Nephron progenitor cell (in vitro differentiated cells): Measurements from ENCODE around the gene TLCD3B.

ENCODE experiments used
- DNase-seq: peaks from one replicate; pipeline ENCODE4 v3.0.0; 2021
- H3K27ac Mint-ChIP-seq: 2 replicates; pipeline ENCODE4 v1.8.0; 2021; ENCODE audit warnings: mild to moderate bottlenecking, moderate library complexity, mixed read lengths
- H3K27me3 Mint-ChIP-seq: 2 replicates; pipeline ENCODE4 v1.8.0; 2021; ENCODE audit warnings: mild to moderate bottlenecking, low read depth, mixed read lengths; ENCODE audit not compliant: poor library complexity
- H3K36me3 Mint-ChIP-seq: 2 replicates; pipeline ENCODE4 v1.8.0; 2021; ENCODE audit warnings: low read depth, mixed read lengths
- H3K4me1 Mint-ChIP-seq: 2 replicates; pipeline ENCODE4 v1.8.0; 2021; ENCODE audit warnings: mixed read lengths
- H3K4me3 Mint-ChIP-seq: 2 replicates; pipeline ENCODE4 v1.8.0; 2021; ENCODE audit warnings: mild to moderate bottlenecking, moderate library complexity, mixed read lengths
- H3K9me3 Mint-ChIP-seq: 2 replicates; pipeline ENCODE4 v1.8.0; 2021; ENCODE audit warnings: mild to moderate bottlenecking, moderate library complexity, mixed read lengths
- TF ChIP-seq, protein P1 (sequence below): fragments of 200-600 bp; sonication (generic); IDR thresholded peaks from 2 replicates; pipeline ENCODE4 v1.5.0; 2021; ENCODE audit warnings: antibody characterized with exemption

The TLCD3B gene

DNA sequence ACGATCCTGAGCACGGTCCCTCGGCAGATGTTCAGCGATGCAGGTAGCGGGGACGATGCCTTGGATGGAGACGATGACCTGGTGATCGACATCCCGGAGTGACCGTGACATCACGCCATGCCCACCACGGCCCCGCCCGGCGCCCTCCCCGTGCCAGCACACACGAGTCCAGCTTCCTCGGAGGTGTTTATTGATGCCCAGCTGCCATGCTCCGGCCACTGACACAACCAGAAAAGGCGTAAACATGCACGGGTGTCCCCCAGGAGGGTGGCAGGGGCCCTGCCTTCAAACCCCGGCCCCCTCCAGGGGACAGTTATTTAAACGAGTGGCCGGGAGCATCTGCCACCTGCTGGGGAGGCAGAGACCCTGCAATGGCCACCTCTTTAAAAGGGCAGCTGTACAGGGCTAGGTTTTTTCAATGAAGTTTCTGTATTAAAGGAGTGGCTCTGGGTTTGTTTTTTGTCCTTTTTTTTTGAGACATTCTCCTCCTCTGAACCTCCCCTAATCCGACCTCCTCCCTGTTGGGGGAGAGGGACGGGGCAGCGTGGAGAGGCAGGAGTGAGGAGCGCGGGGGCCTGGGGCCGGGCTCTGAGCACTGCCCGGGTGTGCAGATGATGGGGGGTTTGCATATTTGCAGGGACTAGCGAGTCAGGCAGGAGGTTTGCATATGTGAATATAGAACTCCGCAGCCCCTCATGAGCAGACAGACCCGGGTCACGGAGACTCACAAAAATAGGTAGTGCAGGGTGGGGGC is 25.6 kb downstream of the TLCD3B start:
- DNase-seq, result peak; percentile 55

DNA sequence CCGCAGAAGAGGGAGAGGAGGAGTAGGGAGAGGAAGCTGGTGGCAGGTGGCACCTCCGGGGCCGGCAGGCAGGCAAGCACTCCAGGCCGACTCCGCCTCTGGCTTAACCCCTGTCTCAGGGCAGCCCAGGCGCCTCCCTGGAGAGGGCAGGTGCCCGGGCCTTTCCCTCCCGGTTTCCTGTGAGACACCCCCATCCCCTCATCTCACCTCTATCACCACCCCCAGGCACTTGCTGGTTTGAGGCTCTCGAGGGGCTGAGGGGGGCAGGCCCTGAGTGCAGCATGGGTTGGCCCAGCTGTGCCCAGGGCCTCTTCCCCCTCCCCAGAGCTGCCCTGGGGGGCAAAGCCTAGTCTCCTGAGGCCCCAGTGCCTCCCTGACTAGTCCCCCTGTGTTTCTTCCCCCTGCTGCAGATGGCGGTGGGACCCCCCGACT is 26.2 kb downstream of the TLCD3B start:
- H3K9me3 Mint-ChIP-seq, result no peaks in the 10 kb centered on the region
- H3K4me3 Mint-ChIP-seq, result no peak overlapping the region
- no peaks in the 10 kb centered on the region for H3K36me3 Mint-ChIP-seq
- DNase-seq, result no peak
- peaks cover 20% of the 10 kb centered on the region for H3K27me3 Mint-ChIP-seq
- no peaks in the 10 kb centered on the region for H3K4me1 Mint-ChIP-seq
- H3K27ac Mint-ChIP-seq, result no peak overlapping the region
- TF ChIP-seq, protein P1, sequence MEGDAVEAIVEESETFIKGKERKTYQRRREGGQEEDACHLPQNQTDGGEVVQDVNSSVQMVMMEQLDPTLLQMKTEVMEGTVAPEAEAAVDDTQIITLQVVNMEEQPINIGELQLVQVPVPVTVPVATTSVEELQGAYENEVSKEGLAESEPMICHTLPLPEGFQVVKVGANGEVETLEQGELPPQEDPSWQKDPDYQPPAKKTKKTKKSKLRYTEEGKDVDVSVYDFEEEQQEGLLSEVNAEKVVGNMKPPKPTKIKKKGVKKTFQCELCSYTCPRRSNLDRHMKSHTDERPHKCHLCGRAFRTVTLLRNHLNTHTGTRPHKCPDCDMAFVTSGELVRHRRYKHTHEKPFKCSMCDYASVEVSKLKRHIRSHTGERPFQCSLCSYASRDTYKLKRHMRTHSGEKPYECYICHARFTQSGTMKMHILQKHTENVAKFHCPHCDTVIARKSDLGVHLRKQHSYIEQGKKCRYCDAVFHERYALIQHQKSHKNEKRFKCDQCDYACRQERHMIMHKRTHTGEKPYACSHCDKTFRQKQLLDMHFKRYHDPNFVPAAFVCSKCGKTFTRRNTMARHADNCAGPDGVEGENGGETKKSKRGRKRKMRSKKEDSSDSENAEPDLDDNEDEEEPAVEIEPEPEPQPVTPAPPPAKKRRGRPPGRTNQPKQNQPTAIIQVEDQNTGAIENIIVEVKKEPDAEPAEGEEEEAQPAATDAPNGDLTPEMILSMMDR, result no peak

More for the DNA sequence above, 25.6 kb downstream of the TLCD3B start:
- Mint-ChIP-seq H3K27me3 (peaks cover 27% of the 10 kb centered on the region), H3K36me3 (no peaks in the 10 kb centered on the region), H3K4me3 (no peak overlapping the region), H3K4me1 (peaks cover 5% of the 10 kb centered on the region), H3K27ac (no peak overlapping the region), H3K9me3 (no peaks in the 10 kb centered on the region)
- TF ChIP-seq, protein P1, result peak; percentile 81

DNA sequence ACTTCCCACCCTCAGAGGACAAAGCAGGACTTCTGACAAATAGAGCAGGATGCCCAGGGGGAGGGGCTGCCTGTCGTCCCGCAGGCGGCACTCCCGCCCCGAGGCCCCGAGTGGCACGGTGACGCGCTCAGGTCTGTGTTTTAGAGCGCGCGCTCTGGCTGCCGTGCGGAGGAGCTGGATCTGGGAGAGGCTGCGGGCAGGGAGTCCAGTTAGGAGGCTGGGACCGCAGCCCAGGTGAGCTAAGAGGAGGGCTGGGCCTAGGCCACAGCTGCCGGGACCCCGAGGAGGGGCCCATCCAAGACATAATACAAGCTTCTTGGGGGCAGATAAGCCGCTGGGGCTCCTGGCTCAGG is 26.7 kb downstream of the TLCD3B start:
- DNase-seq, result no peak
- TF ChIP-seq, protein P1, result no peak
- peaks cover 16% of the 10 kb centered on the region for H3K27me3 Mint-ChIP-seq
- no peaks in the 10 kb centered on the region for H3K4me1 Mint-ChIP-seq
- H3K36me3 Mint-ChIP-seq, result no peaks in the 10 kb centered on the region
- H3K9me3 Mint-ChIP-seq, result no peaks in the 10 kb centered on the region
- no peak overlapping the region for H3K27ac Mint-ChIP-seq
- no peak overlapping the region for H3K4me3 Mint-ChIP-seq

DNA sequence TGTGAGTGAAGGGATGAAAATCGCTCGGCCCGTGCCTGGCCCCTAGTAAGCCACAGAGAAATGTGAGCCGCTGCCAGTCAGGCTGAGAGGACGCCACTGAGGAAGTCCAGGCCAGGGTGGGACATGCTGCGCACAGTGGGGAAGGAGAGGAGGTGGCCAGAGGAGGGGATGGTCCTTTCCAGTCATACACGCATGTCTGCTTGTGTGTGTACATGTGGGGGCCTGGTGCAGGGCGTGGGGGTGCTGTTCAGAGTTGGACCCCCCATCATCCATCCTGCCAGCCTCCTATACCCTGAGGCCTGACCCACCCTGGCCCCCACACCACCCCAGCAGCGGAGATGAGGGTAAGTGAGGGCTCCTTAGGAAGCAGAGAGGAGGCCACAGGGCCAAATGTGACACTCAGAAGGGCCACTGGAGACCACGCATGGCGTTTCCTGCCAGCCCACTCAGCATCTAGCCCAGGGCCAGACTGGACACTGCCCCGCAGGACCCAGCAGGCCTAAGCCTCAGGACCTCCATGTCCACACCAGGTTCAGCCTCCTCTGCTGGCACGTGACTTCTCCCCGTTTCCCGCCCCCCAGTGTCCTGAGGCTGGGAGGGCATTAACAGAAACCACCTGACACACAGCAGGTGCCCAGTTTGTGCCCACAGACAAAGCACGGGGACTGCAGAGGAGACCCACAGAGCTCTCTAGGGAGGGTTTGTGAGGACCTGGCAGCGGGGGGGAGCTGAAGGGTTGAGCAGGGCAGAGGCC is 27.2 kb downstream of the TLCD3B start:
- H3K27me3 Mint-ChIP-seq, result peaks cover 11% of the 10 kb centered on the region
- no peaks in the 10 kb centered on the region for H3K4me1 Mint-ChIP-seq
- no peak for DNase-seq
- no peaks in the 10 kb centered on the region for H3K36me3 Mint-ChIP-seq
- no peaks in the 10 kb centered on the region for H3K9me3 Mint-ChIP-seq
- TF ChIP-seq, protein P1, result no peak
- no peak overlapping the region for H3K4me3 Mint-ChIP-seq
- no peak overlapping the region for H3K27ac Mint-ChIP-seq

DNA sequence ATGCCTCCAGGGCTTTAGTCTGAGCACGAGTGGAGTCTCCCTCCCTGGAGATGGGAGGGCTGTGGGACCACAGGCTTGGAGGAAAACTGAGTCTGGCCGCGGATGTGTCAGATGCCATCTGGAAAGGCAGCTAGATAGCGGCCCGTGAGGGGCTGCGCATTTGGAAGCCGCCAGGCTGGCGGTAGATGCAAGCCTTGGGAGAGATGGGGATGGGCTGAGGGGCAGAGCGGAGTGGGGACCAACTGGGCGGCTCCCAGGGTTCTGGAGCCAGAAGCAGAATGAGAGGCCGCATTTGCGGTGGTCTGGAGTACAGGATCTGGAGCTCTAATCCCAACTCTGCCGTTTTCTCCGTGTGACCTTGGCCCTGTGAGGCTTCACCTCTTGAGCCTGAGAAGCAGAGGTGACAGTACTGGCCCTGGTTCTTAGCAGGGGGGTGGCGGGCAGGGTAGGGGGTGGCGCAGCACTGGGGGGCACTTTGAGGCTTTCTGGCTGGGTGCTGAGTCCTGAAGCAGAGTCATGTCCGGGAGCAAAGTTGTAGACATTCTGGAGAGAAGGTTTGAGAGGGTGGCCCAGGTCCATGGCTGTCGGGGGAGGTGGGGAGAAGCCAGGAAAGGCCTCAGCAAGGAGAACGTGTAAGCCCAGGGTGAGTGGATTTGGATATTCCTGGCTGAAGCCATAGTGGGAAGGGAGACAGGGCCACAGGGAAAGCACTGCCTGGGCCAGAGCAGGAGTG is 28.3 kb downstream of the TLCD3B start:
- Mint-ChIP-seq H3K9me3 (no peaks in the 10 kb centered on the region), H3K4me3 (no peak overlapping the region), H3K36me3 (peaks cover 9% of the 10 kb centered on the region), H3K27me3 (no peaks in the 10 kb centered on the region), H3K27ac (no peak overlapping the region), H3K4me1 (no peaks in the 10 kb centered on the region)
- no peak for DNase-seq
- TF ChIP-seq, protein P1, result no peak
